H1 (cell line): ENCODE data around the gene NEK3. TPM values are rescaled to one million over a fixed set of nuclear protein-coding genes. Genes with fewer than 3 reads are reported as not detected.

ENCODE experiments used
- CTCF ChIA-PET: fragments of 300-600 bp; sonication (Branson Sonifier 250); formaldehyde crosslinking; loops from one replicate; lab custom pipeline; 2021; ENCODE audit not compliant: partially characterized antibody; lab: Charles Lee
- POLR2A ChIA-PET: fragments of 300-600 bp; sonication (Branson Sonifier 250); formaldehyde crosslinking; loops from one replicate; lab custom pipeline; 2021; ENCODE audit warnings: inconsistent platforms; ENCODE audit not compliant: partially characterized antibody; lab: Charles Lee
- DNase-seq, 2 experiments: peaks; one replicate each; pipeline versions ENCODE4 v3.0.0 to v3.0.0-alpha.2; 2010 to 2022; ENCODE audit warnings: low spot score in 2 of 2, low read depth in 1 of 2, mixed read lengths in 1 of 2
- FAIRE-seq: peaks from 2 replicates; lab custom pipeline; 2011; peaks lifted over from hg19 to GRCh38; lab: Jason Lieb, UNC
- H2AFZ ChIP-seq: 2 replicates; pipeline ENCODE4 v1.8.1; 2012; ENCODE audit warnings: low read length, inconsistent platforms
- H2AK5ac ChIP-seq: 2 replicates; pipeline ENCODE4 v1.6.1; 2013; ENCODE audit warnings: low read depth, low read length
- H2BK120ac ChIP-seq: replicated peaks from 2 replicates; pipeline ENCODE3; 2013; ENCODE audit warnings: low read depth, low read length, inconsistent platforms
- H2BK12ac ChIP-seq: 2 replicates; pipeline ENCODE4 v1.6.1; 2013; ENCODE audit warnings: low read depth, low read length
- H2BK15ac ChIP-seq: 2 replicates; pipeline ENCODE4 v1.6.1; 2013; ENCODE audit warnings: low read length
- H2BK20ac ChIP-seq: 2 replicates; pipeline ENCODE4 v1.6.1; 2013; ENCODE audit warnings: low read length
- H2BK5ac ChIP-seq: 2 replicates; pipeline ENCODE4 v1.6.1; 2013; ENCODE audit warnings: low read depth, low read length
- H3K14ac ChIP-seq: 2 replicates; pipeline ENCODE4 v1.6.1; 2013; ENCODE audit warnings: inconsistent platforms; ENCODE audit not compliant: insufficient read length
- H3K18ac ChIP-seq: 2 replicates; pipeline ENCODE4 v1.6.1; 2013; ENCODE audit warnings: low read length; ENCODE audit errors: extremely low read depth
- H3K23ac ChIP-seq: 2 replicates; pipeline ENCODE4 v1.6.1; 2013; ENCODE audit warnings: inconsistent platforms; ENCODE audit not compliant: insufficient read length
- H3K23me2 ChIP-seq: 2 replicates; pipeline ENCODE4 v1.6.1; 2013; ENCODE audit warnings: low read depth, low read length
- H3K27ac ChIP-seq: 2 replicates; pipeline ENCODE4 v1.6.1; 2011; ENCODE audit warnings: low read depth, low read length, inconsistent platforms
- H3K27me3 ChIP-seq, 4 experiments: replicated peaks in 1 of 4; 1 replicate in 1 of 4; 2 replicates in 3 of 4; pipeline versions ENCODE4 v1.6.1 to v1.8.1; 2011 to 2013; ENCODE audit warnings: low read length in 3 of 4, mild to moderate bottlenecking in 3 of 4, inconsistent platforms in 2 of 4, mixed read lengths in 2 of 4, moderate library complexity in 1 of 4; ENCODE audit not compliant: control insufficient read depth in 3 of 4, insufficient read depth in 3 of 4; ENCODE audit errors: extremely low read depth in 1 of 4
- H3K36me3 ChIP-seq, 4 experiments: 2 replicates each; pipeline versions ENCODE4 v1.6.1 to v1.8.1; 2011 to 2013; ENCODE audit warnings: mild to moderate bottlenecking in 4 of 4, low read length in 3 of 4, moderate library complexity in 2 of 4, control low read depth in 1 of 4, inconsistent platforms in 1 of 4; ENCODE audit not compliant: insufficient read depth in 4 of 4, control insufficient read depth in 2 of 4
- H3K4ac ChIP-seq: replicated peaks from 2 replicates; pipeline ENCODE3; 2013; ENCODE audit warnings: low read length, low read depth, mixed read lengths, inconsistent platforms; ENCODE audit not compliant: insufficient read length
- H3K4me1 ChIP-seq, 4 experiments: replicated peaks in 1 of 4; 1 replicate in 1 of 4; 2 replicates in 3 of 4; pipeline versions ENCODE4 v1.6.1 to v1.8.1; 2011 to 2013; ENCODE audit warnings: low read length in 3 of 4, inconsistent platforms in 2 of 4, mixed read lengths in 1 of 4; ENCODE audit not compliant: insufficient read depth in 4 of 4, control insufficient read depth in 3 of 4
- H3K4me2 ChIP-seq, 2 experiments: 2 replicates each; pipeline versions ENCODE4 v1.6.1 to v1.8.1; 2011 to 2013; ENCODE audit warnings: low read depth in 2 of 2, low read length in 2 of 2, control low read depth in 1 of 2, inconsistent platforms in 1 of 2, mild to moderate bottlenecking in 1 of 2; ENCODE audit not compliant: insufficient read depth in 1 of 2
- H3K4me3 ChIP-seq, 4 experiments: fragments of 200-600, 300-600 bp in 1 of 4; sonication (generic), shearing (Covaris generic), sonication (Bioruptor Twin) in 1 of 4; 2 replicates each; pipeline versions ENCODE4 v1.5.1 to v1.8.1; 2011 to 2016; ENCODE audit warnings: low read length in 4 of 4, low read depth in 3 of 4, control low read depth in 2 of 4, inconsistent platforms in 2 of 4, mild to moderate bottlenecking in 2 of 4, mixed read lengths in 1 of 4, moderate library complexity in 1 of 4; ENCODE audit not compliant: insufficient read depth in 2 of 4; ENCODE audit errors: extremely low read depth in 1 of 4
- H3K56ac ChIP-seq: replicated peaks from 2 replicates; pipeline ENCODE3; 2013; ENCODE audit warnings: low read depth, mild to moderate bottlenecking, mixed read lengths, low read length, inconsistent platforms; ENCODE audit not compliant: insufficient read length
- H3K79me1 ChIP-seq: 2 replicates; pipeline ENCODE4 v1.6.1; 2013; ENCODE audit warnings: low read depth, low read length, control low read depth
- H3K79me2 ChIP-seq, 2 experiments: 2 replicates each; pipeline versions ENCODE4 v1.6.1 to v1.8.1; 2012 to 2013; ENCODE audit warnings: low read length in 2 of 2, mild to moderate bottlenecking in 2 of 2, inconsistent platforms in 1 of 2; ENCODE audit not compliant: insufficient read depth in 2 of 2, control insufficient read depth in 1 of 2
- H3K9ac ChIP-seq, 4 experiments: replicated peaks in 1 of 4; 1 replicate in 1 of 4; 2 replicates in 3 of 4; pipeline versions ENCODE4 v1.6.1 to v1.8.1; 2011 to 2013; ENCODE audit warnings: low read depth in 3 of 4, low read length in 3 of 4, control low read depth in 2 of 4, mild to moderate bottlenecking in 2 of 4, moderate library complexity in 2 of 4, inconsistent platforms in 1 of 4; ENCODE audit errors: extremely low read depth in 1 of 4
- H3K9me3 ChIP-seq, 2 experiments: 2 replicates each; pipeline versions ENCODE4 v1.6.1 to v1.8.1; 2012 to 2013; ENCODE audit warnings: mild to moderate bottlenecking in 2 of 2, moderate library complexity in 2 of 2, control low read depth in 1 of 2, inconsistent platforms in 1 of 2, low read depth in 1 of 2, low read length in 1 of 2, mixed read lengths in 1 of 2; ENCODE audit not compliant: insufficient read depth in 2 of 2
- H4K20me1 ChIP-seq, 2 experiments: replicated peaks in 1 of 2; 2 replicates each; pipeline versions ENCODE3 to v1.8.1; 2011 to 2013; ENCODE audit warnings: inconsistent platforms in 2 of 2, low read length in 2 of 2, mild to moderate bottlenecking in 1 of 2; ENCODE audit not compliant: insufficient read depth in 2 of 2, control insufficient read depth in 1 of 2
- H4K5ac ChIP-seq: 2 replicates; pipeline ENCODE4 v1.6.1; 2013; ENCODE audit warnings: low read length, low read depth, mixed read lengths, inconsistent platforms; ENCODE audit not compliant: insufficient read length
- H4K8ac ChIP-seq: 2 replicates; pipeline ENCODE4 v1.8.0; 2013; ENCODE audit warnings: mild to moderate bottlenecking, moderate library complexity, low read length, inconsistent platforms; ENCODE audit not compliant: insufficient read depth; ENCODE audit errors: extremely low read depth
- H4K91ac ChIP-seq: replicated peaks from 2 replicates; pipeline ENCODE3; 2013; ENCODE audit warnings: low read length, mixed read lengths, inconsistent platforms; ENCODE audit not compliant: insufficient read length
- BCL11A ChIP-seq, 2 experiments: IDR thresholded peaks; one replicate each; pipeline ENCODE4 v1.6.1; 2011; ENCODE audit warnings: low read depth in 2 of 2, low read length in 2 of 2, mild to moderate bottlenecking in 2 of 2
- CEBPB ChIP-seq: IDR thresholded peaks from 2 replicates; pipeline ENCODE4 v1.6.1; 2012; ENCODE audit warnings: low read depth, low read length
- CHD1 ChIP-seq: IDR thresholded peaks from 2 replicates; pipeline ENCODE4 v1.6.1; 2012; ENCODE audit warnings: low read depth, low read length, improper control_type of control experiment
- CREB1 ChIP-seq: IDR thresholded peaks from 2 replicates; pipeline ENCODE4 v1.6.1; 2012; ENCODE audit warnings: inconsistent platforms
- CTBP2 ChIP-seq: IDR thresholded peaks from 2 replicates; pipeline ENCODE4 v1.7.0; 2011; ENCODE audit warnings: borderline replicate concordance, mild to moderate bottlenecking, moderate library complexity, mixed read lengths, low read length; ENCODE audit not compliant: insufficient read depth, insufficient read length
- EZH2 ChIP-seq: fragments of 200-600 bp; sonication (generic); IDR thresholded peaks from 2 replicates; pipeline ENCODE4 v1.7.1; 2012; ENCODE audit warnings: low read depth, mild to moderate bottlenecking, moderate library complexity, low read length, inconsistent platforms; ENCODE audit not compliant: severe bottlenecking
- JUND ChIP-seq: IDR thresholded peaks from 2 replicates; pipeline ENCODE4 v1.6.1; 2011; ENCODE audit warnings: mild to moderate bottlenecking, improper control_type of control experiment, low read length
- KDM5A ChIP-seq: fragments of 200-600 bp; IDR thresholded peaks from 2 replicates; pipeline ENCODE4 v1.7.1; 2012; ENCODE audit warnings: mild to moderate bottlenecking, low read length, inconsistent platforms, mixed read lengths
- PHF8 ChIP-seq: fragments of 200-600 bp; sonication (generic); conservative IDR thresholded peaks from 2 replicates; pipeline ENCODE4 v1.7.1; 2012; ENCODE audit warnings: low read depth, mild to moderate bottlenecking, inconsistent platforms, low read length, moderate library complexity
- POLR2A ChIP-seq, 2 experiments: IDR thresholded peaks; 1 replicate in 1 of 2; 2 replicates in 1 of 2; pipeline ENCODE4 v1.6.1; 2011; ENCODE audit warnings: low read depth in 2 of 2, low read length in 2 of 2, mild to moderate bottlenecking in 2 of 2; ENCODE audit errors: control extremely low read depth in 1 of 2
- RAD21 ChIP-seq, 2 experiments: IDR thresholded peaks in 1 of 2; conservative IDR thresholded peaks in 1 of 2; 2 replicates each; pipeline ENCODE4 v1.6.1; 2011; ENCODE audit warnings: low read depth in 2 of 2, low read length in 2 of 2, improper control_type of control experiment in 1 of 2, inconsistent platforms in 1 of 2, mild to moderate bottlenecking in 1 of 2, moderate library complexity in 1 of 2
- RNF2 ChIP-seq: fragments of 200-900, 300-1000 bp; sonication (generic); IDR thresholded peaks from 2 replicates; pipeline ENCODE4 v1.7.1; 2016; ENCODE audit warnings: borderline replicate concordance, low read depth, mild to moderate bottlenecking, antibody characterized with exemption, low read length; ENCODE audit not compliant: poor library complexity, severe bottlenecking; ENCODE audit errors: missing control alignments
- SP4 ChIP-seq: IDR thresholded peaks from 2 replicates; pipeline ENCODE4 v1.6.1; 2012; ENCODE audit warnings: low read length, inconsistent platforms
- SRF ChIP-seq: IDR thresholded peaks from 2 replicates; pipeline ENCODE4 v1.6.1; 2011; ENCODE audit warnings: mild to moderate bottlenecking, low read depth, low read length, moderate library complexity
- TCF12 ChIP-seq: IDR thresholded peaks from 2 replicates; pipeline ENCODE4 v1.6.1; 2011; ENCODE audit warnings: low read depth, mild to moderate bottlenecking, low read length
- WGBS, 2 experiments: shearing (Covaris generic) in 1 of 2; methylation state at CpG; one replicate each; pipeline versions ENCODE4 v1.1.6 to v1.1.7; 2013 to 2015; ENCODE audit warnings: low lambda C conversion rate in 2 of 2, mixed read lengths in 2 of 2, inconsistent platforms in 1 of 2, low coverage in 1 of 2, missing lambda C conversion rate in 1 of 2; ENCODE audit not compliant: insufficient replicate concordance in 2 of 2, insufficient coverage in 1 of 2, insufficient read length in 1 of 2; ENCODE audit errors: extremely low coverage in 1 of 2, missing lambda C conversion rate in 1 of 2; 5-methylcytosine and 5-hydroxymethylcytosine counted together
- polyA plus RNA-seq, 7 experiments: library from polyadenylated mRNA; depleted of rRNA in 3 of 7; stranded (reverse) in 5 of 7; unstranded in 2 of 7; fragments of >200 nt in 5 of 7; fragments of 200-250 nt in 2 of 7; gene quantifications; 1 replicate in 5 of 7; 2 replicates in 1 of 7; 4 replicates in 1 of 7; pipeline versions ENCODE4 v1.2.1 to v1.2.3, GENCODE V29; 2011 to 2013; ENCODE audit warnings: missing spikeins in 2 of 7, mixed read lengths in 2 of 7
- total RNA-seq: library from RNA; stranded (reverse); fragmentation: NEBNext Ultra II Directional; extraction: Animal tissue kit (Norgen Biotek cat#: 25700); gene quantifications from 2 replicates; pipeline ENCODE4 v1.2.1, GENCODE V29; 2021

Gene NEK3
- total and polyA plus RNA-seq, 2 of the 8 experiments (the other 6 are each of a cell fraction or from before 2014, with no cell fraction given) = 11.4 to 26.0 TPM

- Histone ChIP-seq H2AFZ (no peak overlapping the region), H4K20me1 (no peaks in the 10 kb centered on the region), H2BK15ac (no peak overlapping the region), H3K23ac (no peak overlapping the region), H2BK20ac (no peak overlapping the region), H3K4me3 (no peak overlapping the region), H3K4ac (no peak overlapping the region), H3K36me3 (no peaks in the 10 kb centered on the region), H2BK12ac (no peak overlapping the region), H3K9ac (no peak overlapping the region), H3K4me2 (no peak overlapping the region), H3K4me1 (no peaks in the 10 kb centered on the region), H3K9me3 (no peaks in the 10 kb centered on the region), H2BK120ac (no peak overlapping the region), H2AK5ac (no peak overlapping the region), H3K79me1 (no peaks in the 10 kb centered on the region), H4K8ac (no peak overlapping the region), H3K18ac (no peak overlapping the region), H4K91ac (no peak overlapping the region), H3K23me2 (no peaks in the 10 kb centered on the region), H3K79me2 (no peaks in the 10 kb centered on the region), H2BK5ac (no peak overlapping the region), H3K27me3 (peaks cover 0 to 1% (median 0%) of the 10 kb centered on the region in 4 experiments; a peak in 1 of 7 replicates), H3K27ac (no peak overlapping the region), H3K56ac (no peak overlapping the region), H4K5ac (no peak overlapping the region), H3K14ac (no peak overlapping the region)
- ChIA-PET CTCF (interaction anchor here (0.9 to 1.4 kb wide), 6 partner anchors 42 to 162 kb away, joined by 3 to 4 read pairs (median 3); no protein-coding TSS in a partner anchor), POLR2A (no interaction called here)
- DNase-seq = no peak
- 87% methylated on average over 2 of the region's 2 CpGs; no CpG with 5 or more reads in 1 of the 2 experiments for WGBS, 2 experiments
- no peak for FAIRE-seq
- TF ChIP-seq BCL11A (IDR thresholded peaks at IDR 0.05; ENCODE audit: low read depth in 2 of 2, low read length in 2 of 2) (no peak), SRF (no peak), TCF12 (no peak), CREB1 (no peak), JUND (no peak), EZH2 (no peak), RAD21 (IDR thresholded peaks at IDR 0.05 in 1 of 2, conservative IDR thresholded peaks at IDR 0.05 in 1 of 2; ENCODE audit: low read depth in 2 of 2, low read length in 2 of 2) (no peak), POLR2A (IDR thresholded peaks at IDR 0.05; ENCODE audit: control extremely low read depth in 1 of 2, low read depth in 2 of 2, low read length in 2 of 2) (no peak), CEBPB (no peak), RNF2 (no peak), SP4 (no peak), CHD1 (no peak), PHF8 (no peak), CTBP2 (no peak), KDM5A (no peak)
These were observed 74.0 kb downstream of the NEK3 start for GRCh38 chr13:52085421-52085820.
